Right atrium auricular region (tissue), 2 donors: ENCODE measurements around the gene RTN4RL1. TPM values are rescaled to one million over a fixed set of nuclear protein-coding genes. Genes with fewer than 3 reads are reported as not detected.

Experiments used
- DNase-seq: peaks from one replicate; pipeline ENCODE4 v3.0.0-alpha.2; 2019; ENCODE audit warnings: low spot score
- H3K27ac ChIP-seq, 2 donors: fragments of 200-600 bp; sonication (generic); 1 replicate in 1 of 2; 2 replicates in 1 of 2; pipeline ENCODE4 v1.5.1; 2016 to 2019
- H3K27me3 ChIP-seq, 2 donors: fragments of 200-600 bp; sonication (generic); one replicate each; pipeline versions ENCODE4 v1.5.1 to v1.6.0; 2017 to 2019
- H3K36me3 ChIP-seq: fragments of 200-600 bp; sonication (generic); one replicate; pipeline ENCODE4 v1.5.1; 2016
- H3K4me1 ChIP-seq, 2 donors: fragments of 200-600 bp; sonication (generic); one replicate each; pipeline versions ENCODE4 v1.5.1 to v1.6.0; 2017 to 2019
- H3K4me3 ChIP-seq, 2 donors: fragments of 200-600 bp; sonication (generic); 1 replicate in 1 of 2; 2 replicates in 1 of 2; pipeline ENCODE4 v1.5.1; 2017 to 2019; ENCODE audit warnings: mild to moderate bottlenecking in 1 of 2, moderate library complexity in 1 of 2
- H3K9me3 ChIP-seq, 2 donors: fragments of 200-600 bp; sonication (generic); one replicate each; pipeline ENCODE4 v1.5.1; 2019
- CTCF ChIP-seq, 2 donors: fragments of 200-600 bp; sonication (generic); IDR thresholded peaks; one replicate each; pipeline ENCODE4 v1.5.1; 2019; ENCODE audit warnings: antibody characterized with exemption in 2 of 2
- total RNA-seq, 2 donors: library from RNA; depleted of rRNA; stranded (reverse); fragments of >200 nt; gene quantifications; one replicate each; pipeline ENCODE4 v1.1.0, GENCODE V29; 2016

Gene RTN4RL1
- total RNA-seq, 2 donors from 2014 or later, result 1.8 to 5.0 TPM

GRCh38 chr17:2009737-2010136 lies 15.4 kb downstream of the RTN4RL1 start:
- H3K9me3 ChIP-seq, result no peaks in the 10 kb centered on the region
- H3K27me3 ChIP-seq, result no peaks in the 10 kb centered on the region
- no peaks in the 10 kb centered on the region for H3K36me3 ChIP-seq
- peaks cover 0 to 20% of the 10 kb centered on the region in 2 donors for H3K4me1 ChIP-seq
- DNase-seq, result no peak
- no peak for TF ChIP-seq CTCF (IDR thresholded peaks at IDR 0.05)
- H3K27ac ChIP-seq, result no peak overlapping the region
- no peak overlapping the region for H3K4me3 ChIP-seq

- no peak overlapping the region for H3K27ac ChIP-seq
- H3K9me3 ChIP-seq, result no peaks in the 10 kb centered on the region
- no peak overlapping the region for H3K4me3 ChIP-seq
- no peak for DNase-seq
- H3K27me3 ChIP-seq, result no peaks in the 10 kb centered on the region
- no peak for TF ChIP-seq CTCF (IDR thresholded peaks at IDR 0.05)
- no peaks in the 10 kb centered on the region for H3K36me3 ChIP-seq
- peaks cover 0 to 17% of the 10 kb centered on the region in 2 donors for H3K4me1 ChIP-seq
Observed at GRCh38 chr17:2008332-2009126, 16.6 kb downstream of the RTN4RL1 start.

- Histone ChIP-seq H3K36me3 (no peaks in the 10 kb centered on the region), H3K9me3 (no peaks in the 10 kb centered on the region), H3K4me3 (no peak overlapping the region), H3K27me3 (no peaks in the 10 kb centered on the region), H3K27ac (peak overlapping the region in 1 of 2 donors; percentile 39), H3K4me1 (peaks cover 0 to 15% of the 10 kb centered on the region in 2 donors)
- DNase-seq, result no peak
- no peak for TF ChIP-seq CTCF (IDR thresholded peaks at IDR 0.05)
Observed at GRCh38 chr17:2004435-2004952, 20.6 kb downstream of the RTN4RL1 start.

GRCh38 chr17:2003525-2003924 lies 21.6 kb downstream of the RTN4RL1 start:
- peak overlapping the region in 1 of 2 donors; percentile 32 for H3K27ac ChIP-seq
- H3K27me3 ChIP-seq, result no peaks in the 10 kb centered on the region
- no peak overlapping the region for H3K4me3 ChIP-seq
- peaks cover 0 to 25% of the 10 kb centered on the region in 2 donors for H3K4me1 ChIP-seq
- H3K9me3 ChIP-seq, result no peaks in the 10 kb centered on the region
- no peak for TF ChIP-seq CTCF (IDR thresholded peaks at IDR 0.05)
- no peak for DNase-seq
- H3K36me3 ChIP-seq, result no peaks in the 10 kb centered on the region

GRCh38 chr17:2002767-2003329 lies 22.3 kb downstream of the RTN4RL1 start:
- Histone ChIP-seq H3K4me1 (peaks cover 0 to 32% of the 10 kb centered on the region in 2 donors), H3K36me3 (no peaks in the 10 kb centered on the region), H3K27ac (peak overlapping the region in 1 of 2 donors; percentile 32), H3K27me3 (no peaks in the 10 kb centered on the region), H3K4me3 (no peak overlapping the region), H3K9me3 (no peaks in the 10 kb centered on the region)
- TF ChIP-seq CTCF (IDR thresholded peaks at IDR 0.05), result no peak
- DNase-seq, result no peak
